SK-N-MC (cell line): ENCODE data around the gene A2ML1.
"Not testable (repeated sequence)": the region's sequence is repeated elsewhere in the genome, so short reads cannot be mapped to it uniquely, and the experiment has no call there.

Experiments used
- EZH2 ChIP-seq: fragments of 200-600 bp; sonication (generic); IDR thresholded peaks from one replicate; pipeline ENCODE4 v1.6.1; 2017; ENCODE audit warnings: antibody characterized with exemption
- POLR2AphosphoS5 ChIP-seq: IDR thresholded peaks from 2 replicates; pipeline ENCODE4 v1.6.1; 2012; ENCODE audit warnings: mild to moderate bottlenecking, low read depth, low read length, borderline replicate concordance

- not testable (repeated sequence) for TF ChIP-seq EZH2, POLR2AphosphoS5
Measured at GRCh38 chr12:8804833-8805232, 17.6 kb upstream of the A2ML1 start.
